ENCODE measurements around the gene SHANK3.

- no peak for TF ChIP-seq CTCF (tag by site-specific recombination; IDR thresholded peaks at IDR 0.05)
- no peak for TF ChIP-seq YY1 (tag by site-specific recombination; IDR thresholded peaks at IDR 0.05)
- no peak for TF ChIP-seq ZNF138 (tag by site-specific recombination; IDR thresholded peaks at IDR 0.05; ENCODE audit: borderline replicate concordance)
- TF ChIP-seq ZXDB (tag by site-specific recombination; IDR thresholded peaks at IDR 0.05): no peak
- no peak for TF ChIP-seq ZBTB26 (tag by site-specific recombination; optimal IDR thresholded peaks at IDR 0.05)
- no peak for TF ChIP-seq ZNF23 (tag by site-specific recombination; IDR thresholded peaks at IDR 0.05; ENCODE audit: borderline replicate concordance)
- TF ChIP-seq ZNF530 (tag by site-specific recombination; IDR thresholded peaks at IDR 0.05; ENCODE audit: low read depth): no peak
- TF ChIP-seq ZNF140 (tag by site-specific recombination; IDR thresholded peaks at IDR 0.05): no peak
- no peak for TF ChIP-seq ZNF549 (tag by site-specific recombination; IDR thresholded peaks at IDR 0.05)
- no peak for TF ChIP-seq ZNF521 (tag by site-specific recombination; IDR thresholded peaks at IDR 0.05)
- TF ChIP-seq ZNF239 (tag by site-specific recombination; IDR thresholded peaks at IDR 0.05): no peak
- TF ChIP-seq ZNF266 (tag by site-specific recombination; IDR thresholded peaks at IDR 0.05; ENCODE audit: low read depth): no peak
Measured at GRCh38 chr22:50625131-50625567, 47.5 kb upstream of the SHANK3 start.
